T follicular helper cell (primary cell): ENCODE data around the gene AMBRA1.

Experiments used
- DNase-seq: peaks from one replicate; pipeline ENCODE4 v3.0.0-alpha.2; 2020; ENCODE audit warnings: low read depth

AMBRA1 gene

GRCh38 chr11:46444305-46444704 is 149.5 kb downstream of the AMBRA1 start:
- no peak for DNase-seq

- no peak for DNase-seq
Measured at GRCh38 chr11:46438211-46438610, 155.6 kb downstream of the AMBRA1 start.

GRCh38 chr11:46437122-46437689 is 156.6 kb downstream of the AMBRA1 start:
- no peak for DNase-seq

- no peak for DNase-seq
Measured at GRCh38 chr11:46436113-46436512, 157.7 kb downstream of the AMBRA1 start.

DNA sequence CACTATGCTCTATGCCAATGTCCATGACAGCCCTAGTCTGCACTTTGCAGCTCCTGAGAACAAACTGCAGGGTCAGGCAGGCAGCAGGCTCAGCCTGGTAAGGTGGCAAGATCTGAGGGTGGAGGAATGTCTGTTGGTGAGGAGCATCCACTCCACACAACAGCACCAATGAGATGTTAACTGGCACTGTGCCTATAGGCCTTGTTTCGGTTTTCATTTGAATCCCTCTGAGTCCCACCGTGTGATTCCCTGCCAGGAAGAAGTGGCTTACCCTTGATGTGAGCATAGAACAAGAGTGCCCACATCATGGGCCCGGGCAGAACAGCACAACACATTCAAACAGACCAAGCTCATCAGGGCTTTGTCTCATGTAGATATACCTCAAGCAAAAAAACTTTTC is 158.1 kb downstream of the AMBRA1 start:
- DNase-seq = no peak

GRCh38 chr11:46431211-46431610 is 162.6 kb downstream of the AMBRA1 start:
- no peak for DNase-seq

DNA sequence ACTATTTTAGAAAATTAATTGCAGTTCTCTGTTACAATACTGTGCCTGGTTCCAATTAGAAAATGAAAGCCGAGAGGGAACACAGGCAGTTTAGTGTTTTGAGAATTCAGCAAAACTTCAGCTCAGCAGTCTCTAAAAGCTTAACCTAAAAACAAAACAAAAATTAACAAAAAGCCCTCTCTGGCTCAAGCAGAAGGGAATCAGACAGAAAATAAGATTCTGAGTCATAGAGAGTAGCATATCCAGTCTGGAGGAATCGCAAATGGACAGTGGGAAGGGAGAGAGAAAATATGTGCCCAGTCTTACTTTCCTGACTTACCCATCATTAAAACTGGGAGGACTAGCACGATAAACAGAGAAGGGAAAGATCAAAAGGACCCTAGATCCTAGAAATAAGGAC is 164.1 kb downstream of the AMBRA1 start:
- no peak for DNase-seq

GRCh38 chr11:46427364-46427763 is 166.5 kb downstream of the AMBRA1 start:
- no peak for DNase-seq

DNA sequence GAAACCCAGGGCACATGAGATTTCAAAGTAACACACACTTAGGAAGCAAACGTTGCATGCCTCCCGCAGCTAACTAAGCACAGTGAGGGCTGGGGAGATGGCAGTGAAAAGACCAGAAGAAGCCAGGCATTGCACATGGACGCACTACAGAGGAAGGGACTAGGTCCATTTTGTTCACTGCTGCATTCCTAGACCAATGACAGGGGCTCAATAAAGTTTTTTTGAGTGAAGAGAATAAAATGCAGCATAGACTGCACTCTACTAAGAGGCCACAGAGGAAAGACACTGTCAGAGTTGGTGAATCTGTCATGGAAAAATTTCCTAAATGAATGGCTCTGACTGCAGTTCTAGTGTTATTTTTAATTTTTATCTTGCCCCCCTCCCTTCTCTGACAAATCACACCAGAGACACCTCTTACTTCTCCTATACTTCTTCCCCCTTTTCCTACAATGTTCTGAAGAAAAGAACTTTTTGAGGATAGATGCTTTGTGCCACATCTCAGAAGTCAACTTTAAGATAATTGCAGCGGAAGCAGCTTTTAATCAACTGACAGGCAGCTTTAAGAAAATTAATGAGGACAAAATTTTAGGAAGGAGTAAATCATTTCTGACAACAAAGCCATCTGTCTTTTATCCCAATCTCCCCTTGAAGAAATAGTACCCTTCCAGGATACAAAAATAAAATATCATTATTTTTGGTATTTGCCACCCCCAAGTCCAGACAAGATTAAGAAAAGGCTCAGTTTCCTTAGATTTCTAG is 167.4 kb downstream of the AMBRA1 start:
- DNase-seq = no peak

DNA sequence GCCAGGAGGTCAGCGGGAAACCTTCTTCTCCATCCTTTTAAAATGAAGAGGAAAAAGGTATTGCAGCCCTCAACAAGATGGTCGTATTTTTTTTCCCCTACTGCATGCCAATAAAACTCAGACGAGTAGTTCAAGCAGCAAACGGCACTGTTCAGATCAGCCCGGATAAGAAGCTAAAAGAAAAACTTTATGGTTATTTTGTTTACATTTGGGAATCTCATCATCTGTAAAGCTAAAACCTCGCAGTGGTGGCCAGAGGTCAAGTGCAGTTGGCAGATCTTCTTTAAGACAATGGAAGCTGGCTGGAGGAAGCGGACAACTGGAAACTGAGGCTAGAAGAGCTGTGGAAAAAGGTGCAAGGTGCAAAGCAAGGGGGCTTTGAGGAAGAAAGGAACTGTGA is 171.2 kb downstream of the AMBRA1 start:
- no peak for DNase-seq

- no peak for DNase-seq
Measured at GRCh38 chr11:46421257-46421880, 172.5 kb downstream of the AMBRA1 start.

DNA sequence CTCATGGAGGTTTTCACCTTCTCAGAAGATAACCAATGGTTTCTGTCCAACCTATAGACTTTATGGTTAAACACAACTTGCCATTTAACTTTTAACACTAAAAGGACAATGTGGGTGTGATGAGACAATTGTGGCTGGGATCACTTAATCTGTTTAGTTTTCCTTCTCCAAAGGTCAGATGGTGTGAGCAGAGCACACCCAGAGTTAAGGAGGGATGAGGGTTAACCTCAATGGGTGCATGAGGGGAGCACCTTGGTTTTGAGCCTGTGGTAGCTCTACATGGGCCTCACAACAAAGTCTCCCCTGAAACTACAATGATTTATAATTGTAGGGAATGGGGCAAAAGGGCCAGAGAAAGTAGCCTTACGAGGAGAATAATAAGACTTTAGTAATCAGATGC is 173.3 kb downstream of the AMBRA1 start:
- no peak for DNase-seq

DNA sequence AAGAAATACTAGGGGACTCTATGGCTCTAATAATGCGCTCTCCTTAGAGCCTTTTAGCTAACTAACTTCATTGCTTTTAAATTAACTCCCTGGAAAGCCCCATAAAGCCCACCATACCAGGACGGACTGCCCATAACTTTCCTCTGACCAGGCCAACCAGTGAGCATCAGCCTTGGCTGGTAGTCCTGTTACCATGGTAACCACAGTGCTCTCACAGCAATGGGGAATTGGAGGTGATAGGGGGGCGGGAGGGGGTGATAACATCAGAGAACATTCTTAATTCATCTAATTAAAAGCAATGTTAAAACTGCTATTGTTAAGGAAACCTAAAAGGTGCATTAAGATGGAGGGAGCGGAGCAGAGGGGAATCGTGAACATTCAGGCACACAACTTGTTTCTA is 175.1 kb downstream of the AMBRA1 start:
- DNase-seq = no peak

DNA sequence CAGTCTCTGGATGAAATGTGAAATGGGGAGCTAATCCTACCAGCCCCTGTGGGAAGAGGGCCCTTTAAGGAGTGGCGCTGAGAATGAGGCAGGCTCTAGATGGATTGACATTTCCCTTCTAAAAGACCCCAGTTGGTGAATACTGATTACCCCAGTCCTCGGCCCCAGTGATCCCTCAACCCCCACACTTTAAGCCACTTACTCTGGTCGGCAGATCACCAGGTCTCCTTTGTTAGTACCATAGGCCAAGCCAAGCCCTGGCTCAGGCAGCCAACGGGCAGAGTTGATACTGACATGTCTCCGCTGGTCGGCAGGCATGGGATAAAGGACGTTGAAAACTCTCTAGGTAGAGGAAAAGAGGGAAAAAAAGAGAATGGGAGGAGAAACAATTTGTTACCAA is 176.1 kb downstream of the AMBRA1 start:
- no peak for DNase-seq

DNA sequence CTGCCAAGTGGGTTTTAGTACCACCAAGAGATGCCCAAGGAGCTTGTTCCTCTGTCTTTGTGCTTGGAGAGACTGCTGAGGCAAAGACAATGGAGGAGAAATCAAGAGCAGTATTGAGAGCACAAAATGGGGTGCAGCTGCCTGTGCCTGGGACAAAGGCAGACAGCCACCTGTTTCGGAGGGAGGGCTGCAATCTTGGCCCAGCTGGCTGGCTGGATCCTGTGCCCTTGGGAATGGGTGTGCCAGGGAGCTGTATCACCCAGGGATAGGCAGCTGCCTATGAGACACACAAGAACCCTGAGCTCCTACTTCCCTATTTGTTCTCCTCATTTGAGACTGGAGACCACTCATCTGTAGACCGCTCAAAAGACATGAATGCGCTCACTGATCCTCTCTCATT is 178.9 kb downstream of the AMBRA1 start:
- no peak for DNase-seq

- DNase-seq = no peak
Measured at GRCh38 chr11:46414466-46414796, 179.4 kb downstream of the AMBRA1 start.

GRCh38 chr11:46413760-46414465 is 179.9 kb downstream of the AMBRA1 start:
- DNase-seq = no peak

- no peak for DNase-seq
Measured at GRCh38 chr11:46410021-46410420, 183.8 kb downstream of the AMBRA1 start.

DNA sequence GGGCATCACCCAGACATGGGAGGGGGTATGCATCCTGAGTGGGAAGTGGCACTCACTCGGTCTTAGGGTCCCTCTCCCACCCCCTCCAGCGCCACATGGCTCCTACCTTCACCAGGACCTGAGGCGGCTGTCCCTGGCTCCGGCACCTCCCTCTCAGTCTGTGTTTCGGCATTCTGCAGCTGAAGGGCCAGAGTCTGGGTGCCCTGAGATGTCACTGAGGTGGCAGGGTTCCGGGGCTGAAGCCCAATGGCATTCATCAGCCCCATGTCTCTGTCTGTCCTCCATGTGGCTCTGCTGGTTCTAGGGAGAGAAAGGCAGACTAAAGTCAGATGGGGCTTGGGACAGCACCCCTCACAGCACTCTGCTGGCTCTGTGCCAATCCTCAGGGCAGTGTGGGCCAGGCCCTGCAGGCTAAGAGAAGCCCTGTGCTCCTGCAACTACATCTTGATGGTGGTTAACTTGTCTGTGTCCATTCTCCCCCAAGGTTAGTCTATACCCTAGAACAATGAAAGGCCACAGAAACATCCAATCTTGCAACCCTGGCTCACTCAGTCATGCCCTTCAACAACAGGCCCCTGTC is 185.3 kb downstream of the AMBRA1 start:
- no peak for DNase-seq

DNA sequence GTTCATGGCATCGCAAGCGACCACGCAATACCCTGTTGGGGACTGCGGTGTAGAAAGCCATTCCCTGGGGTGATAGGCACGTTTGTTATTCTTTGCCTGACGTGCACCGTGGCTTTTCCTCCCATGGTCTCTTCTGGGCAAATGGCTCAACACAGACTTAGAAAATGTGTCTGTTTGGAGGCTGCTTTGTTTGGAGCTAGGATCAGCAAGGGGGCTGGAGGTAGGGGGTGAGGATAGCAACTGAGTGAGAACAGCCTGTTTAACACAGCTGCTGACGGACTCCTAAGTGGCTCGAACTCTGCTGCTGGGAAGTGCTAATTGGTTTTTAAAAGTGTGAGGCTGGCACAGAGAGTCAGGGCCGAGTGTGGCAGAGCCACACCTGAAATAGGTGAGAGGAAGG is 186.2 kb downstream of the AMBRA1 start:
- no peak for DNase-seq

GRCh38 chr11:46404476-46405017 is 189.3 kb downstream of the AMBRA1 start:
- DNase-seq = no peak
